ENCODE data around the gene CHN1. TPM values are rescaled to one million over a fixed set of nuclear protein-coding genes. Genes with fewer than 3 reads are reported as not detected.

Gene CHN1
- total RNA-seq, 4 donors from 2014 or later, result 3.4 to 60.2 (median 7.1) TPM

DNA sequence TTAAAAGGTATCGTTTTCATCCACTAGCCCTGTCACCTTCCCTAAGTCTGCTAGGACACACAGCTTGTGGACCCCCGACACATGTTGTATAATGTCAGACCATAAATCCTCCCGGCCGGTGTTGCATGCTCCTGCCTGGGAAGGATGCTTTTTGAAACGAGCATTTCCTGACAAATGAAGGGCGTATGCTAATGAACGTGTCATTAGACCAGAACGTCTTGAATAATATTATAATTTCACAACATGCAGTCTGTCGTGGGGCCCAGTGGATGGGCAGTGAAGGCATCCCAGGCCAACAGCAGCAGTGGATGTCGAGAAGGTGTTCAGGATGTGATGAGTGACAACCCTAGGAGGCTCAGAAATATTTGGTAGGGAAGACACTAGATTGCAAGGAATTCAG lies 248.4 kb downstream of the CHN1 start:
- H3K4me3 ChIP-seq, result no peak overlapping the region
- TF ChIP-seq, protein P1, sequence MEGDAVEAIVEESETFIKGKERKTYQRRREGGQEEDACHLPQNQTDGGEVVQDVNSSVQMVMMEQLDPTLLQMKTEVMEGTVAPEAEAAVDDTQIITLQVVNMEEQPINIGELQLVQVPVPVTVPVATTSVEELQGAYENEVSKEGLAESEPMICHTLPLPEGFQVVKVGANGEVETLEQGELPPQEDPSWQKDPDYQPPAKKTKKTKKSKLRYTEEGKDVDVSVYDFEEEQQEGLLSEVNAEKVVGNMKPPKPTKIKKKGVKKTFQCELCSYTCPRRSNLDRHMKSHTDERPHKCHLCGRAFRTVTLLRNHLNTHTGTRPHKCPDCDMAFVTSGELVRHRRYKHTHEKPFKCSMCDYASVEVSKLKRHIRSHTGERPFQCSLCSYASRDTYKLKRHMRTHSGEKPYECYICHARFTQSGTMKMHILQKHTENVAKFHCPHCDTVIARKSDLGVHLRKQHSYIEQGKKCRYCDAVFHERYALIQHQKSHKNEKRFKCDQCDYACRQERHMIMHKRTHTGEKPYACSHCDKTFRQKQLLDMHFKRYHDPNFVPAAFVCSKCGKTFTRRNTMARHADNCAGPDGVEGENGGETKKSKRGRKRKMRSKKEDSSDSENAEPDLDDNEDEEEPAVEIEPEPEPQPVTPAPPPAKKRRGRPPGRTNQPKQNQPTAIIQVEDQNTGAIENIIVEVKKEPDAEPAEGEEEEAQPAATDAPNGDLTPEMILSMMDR (IDR thresholded peaks at IDR 0.05), result no peak
- TF ChIP-seq POLR2A (IDR thresholded peaks at IDR 0.05), result no peak
- H3K4me1 ChIP-seq, result peaks cover 0 to 12% (median 2%) of the 10 kb centered on the region in 4 donors
- no peak for DNase-seq
- H3K9me3 ChIP-seq, result no peaks in the 10 kb centered on the region
- no peak overlapping the region for H3K27ac ChIP-seq
- H3K27me3 ChIP-seq, result no peaks in the 10 kb centered on the region
- H3K36me3 ChIP-seq, result no peaks in the 10 kb centered on the region

DNA sequence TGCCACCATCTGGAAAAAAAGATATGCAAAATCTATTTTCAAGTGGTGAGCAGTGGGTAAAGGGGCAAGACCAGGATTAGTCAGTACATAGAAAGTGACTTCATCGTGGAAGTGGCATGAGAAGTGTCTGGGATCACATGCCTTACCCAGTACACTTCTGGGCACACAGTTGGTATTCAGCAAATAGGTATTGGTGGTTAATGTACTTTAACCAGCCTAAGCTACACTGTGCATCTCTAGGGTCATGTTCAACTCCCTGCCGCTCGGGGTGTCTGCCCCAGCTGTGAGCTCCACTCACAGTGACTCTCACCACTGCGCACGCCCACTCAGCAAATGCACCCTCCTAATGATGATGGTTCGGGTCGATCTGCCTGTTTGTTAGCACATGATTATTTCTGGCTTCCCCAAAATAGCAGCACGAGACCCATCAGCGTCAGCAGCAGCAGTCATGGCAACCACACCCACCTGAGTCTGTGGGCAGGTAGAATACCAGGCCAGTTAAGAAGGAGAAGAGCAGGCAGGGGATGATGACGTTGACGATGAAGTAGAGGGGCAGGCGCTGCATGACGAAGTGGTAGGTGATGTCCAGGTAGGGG lies 252.0 kb downstream of the CHN1 start:
- peaks cover 0 to 28% (median 3%) of the 10 kb centered on the region in 4 donors for H3K4me1 ChIP-seq
- no peaks in the 10 kb centered on the region for H3K36me3 ChIP-seq
- TF ChIP-seq, protein P1 (IDR thresholded peaks at IDR 0.05), result no peak
- TF ChIP-seq POLR2A (IDR thresholded peaks at IDR 0.05), result no peak
- peak in 2 of 3 donors; percentile 69 to 74 for DNase-seq
- H3K27me3 ChIP-seq, result no peaks in the 10 kb centered on the region
- H3K4me3 ChIP-seq, result no peak overlapping the region
- no peaks in the 10 kb centered on the region for H3K9me3 ChIP-seq
- peak overlapping the region in 3 of 4 donors; percentile 32 to 61 (median 35) for H3K27ac ChIP-seq

DNA sequence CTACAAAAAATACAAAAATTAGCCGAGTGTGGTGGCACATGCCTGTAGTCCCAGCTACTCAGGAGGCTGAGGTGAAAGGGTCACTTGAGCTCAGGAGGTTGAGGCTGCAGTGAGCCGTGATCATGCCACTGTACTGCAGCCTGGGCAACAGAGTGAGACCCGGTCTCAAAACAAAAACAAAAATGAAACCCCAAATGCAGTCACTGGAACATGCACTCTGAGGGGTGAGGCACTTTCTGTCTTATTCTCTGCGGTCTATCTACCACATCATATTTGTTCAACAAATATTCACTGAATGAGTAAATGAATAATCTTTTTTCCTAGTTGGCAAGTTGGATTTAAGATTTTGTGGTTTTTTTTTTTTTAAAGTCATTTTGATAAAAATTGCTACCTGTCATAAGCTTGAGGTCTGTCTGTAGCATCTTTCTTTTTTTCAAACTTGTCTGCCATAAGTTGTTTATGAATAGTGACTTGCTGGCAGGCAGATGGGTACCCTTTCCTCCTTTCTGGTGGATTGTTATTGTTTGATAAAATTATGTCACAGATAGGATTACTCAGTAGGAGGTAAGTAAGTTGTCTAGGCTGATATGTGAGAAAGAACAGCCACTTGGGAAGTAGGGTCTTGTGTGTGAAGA lies 252.7 kb downstream of the CHN1 start:
- Histone ChIP-seq H3K27ac (peak overlapping the region in 2 of 4 donors; percentile 32 to 69), H3K27me3 (no peaks in the 10 kb centered on the region), H3K4me1 (peaks cover 0 to 28% (median 3%) of the 10 kb centered on the region in 4 donors), H3K9me3 (no peaks in the 10 kb centered on the region), H3K36me3 (no peaks in the 10 kb centered on the region), H3K4me3 (no peak overlapping the region)
- TF ChIP-seq POLR2A (IDR thresholded peaks at IDR 0.05), result no peak
- TF ChIP-seq, protein P1 (IDR thresholded peaks at IDR 0.05), result no peak
- peak in 2 of 3 donors; percentile 56 to 61 for DNase-seq

DNA sequence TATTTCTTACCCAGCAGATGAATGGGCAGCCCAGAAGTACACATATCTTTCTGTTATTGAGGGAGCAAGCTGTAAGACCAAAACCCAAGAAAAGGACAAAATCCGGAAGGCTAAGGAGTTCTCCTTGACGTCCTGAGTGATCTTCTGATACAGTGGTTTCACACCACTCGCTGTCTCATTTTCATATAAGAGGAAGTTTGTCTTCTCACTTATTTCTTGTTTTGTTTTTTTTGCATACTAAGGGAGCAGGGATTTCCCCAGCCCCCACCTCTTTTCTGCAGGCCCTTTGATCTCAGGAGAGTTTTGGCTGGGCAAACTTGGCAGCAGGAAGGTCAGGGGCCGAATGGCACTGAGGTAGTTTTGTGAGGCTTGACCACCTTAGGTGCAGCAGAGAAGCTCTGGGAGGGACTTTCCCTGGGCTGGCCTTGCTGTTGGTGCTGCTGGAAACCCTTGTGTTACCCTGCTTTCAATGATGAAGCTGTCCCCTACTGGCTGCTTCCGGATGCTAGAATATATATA lies 254.2 kb downstream of the CHN1 start:
- peak overlapping the region in 1 of 4 donors; percentile 69 for H3K27ac ChIP-seq
- peak in 2 of 3 donors; percentile 60 to 82 for DNase-seq
- peaks cover 0 to 28% (median 3%) of the 10 kb centered on the region in 4 donors for H3K4me1 ChIP-seq
- H3K27me3 ChIP-seq, result no peaks in the 10 kb centered on the region
- H3K36me3 ChIP-seq, result no peaks in the 10 kb centered on the region
- TF ChIP-seq, protein P1 (IDR thresholded peaks at IDR 0.05), result no peak
- TF ChIP-seq POLR2A (IDR thresholded peaks at IDR 0.05), result no peak
- H3K9me3 ChIP-seq, result no peaks in the 10 kb centered on the region
- H3K4me3 ChIP-seq, result no peak overlapping the region

DNA sequence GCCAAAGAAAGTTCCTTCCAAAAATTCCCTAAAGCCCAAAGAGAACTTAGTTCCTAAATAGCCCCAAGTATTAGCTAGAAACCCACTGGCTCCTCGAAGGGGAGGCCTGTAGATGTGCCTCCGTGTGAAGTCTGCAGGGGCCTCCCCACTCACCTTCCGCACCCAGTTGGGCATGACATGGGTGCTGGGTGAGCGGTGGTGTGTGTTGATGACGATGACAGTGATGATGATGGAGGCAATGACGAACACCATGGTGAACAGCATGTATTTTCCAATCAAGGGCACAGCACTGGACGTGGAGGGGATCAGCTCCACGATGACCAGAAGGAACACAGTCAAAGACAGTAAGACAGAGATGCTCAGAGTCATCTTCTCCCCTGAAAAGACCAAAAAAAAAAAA lies 255.4 kb downstream of the CHN1 start:
- Histone ChIP-seq H3K36me3 (no peaks in the 10 kb centered on the region), H3K4me3 (no peak overlapping the region), H3K9me3 (no peaks in the 10 kb centered on the region), H3K27me3 (no peaks in the 10 kb centered on the region), H3K27ac (peak overlapping the region in 1 of 4 donors; percentile 69), H3K4me1 (peaks cover 0 to 28% (median 3%) of the 10 kb centered on the region in 4 donors)
- TF ChIP-seq, protein P1 (IDR thresholded peaks at IDR 0.05), result no peak
- TF ChIP-seq POLR2A (IDR thresholded peaks at IDR 0.05), result no peak
- DNase-seq, result peak in 2 of 3 donors; percentile 48 to 62
